ENCODE measurements around the gene ALDOC.
"Not testable (repeated sequence)": the region's sequence is repeated elsewhere in the genome, so short reads cannot be mapped to it uniquely, and the experiment has no call there.

Gene ALDOC

GRCh38 chr17:28576758-28577465, at the start of gene ALDOC:
Gene ALDOC (minus strand): TSS chr17:28576895. CDS start chr17:28575532, 1,363 bp downstream.
- peak; percentile 93 for DNase-seq (ENCODE audit: low read depth, low spot score)

- DNase-seq (ENCODE audit: low read depth, low spot score): no peak
These were observed 47.5 kb upstream of the ALDOC start for GRCh38 chr17:28624148-28624547.

- DNase-seq (ENCODE audit: low read depth, low spot score): no peak
These were observed 47.0 kb upstream of the ALDOC start for GRCh38 chr17:28623696-28624095.

- no peak for DNase-seq (ENCODE audit: low read depth, low spot score)
These were observed 45.5 kb upstream of the ALDOC start for GRCh38 chr17:28622186-28622585.

- no peak for DNase-seq (ENCODE audit: low read depth, low spot score)
These were observed 43.3 kb upstream of the ALDOC start for GRCh38 chr17:28620010-28620409.

- no peak for DNase-seq (ENCODE audit: low read depth, low spot score)
These were observed 41.8 kb upstream of the ALDOC start for GRCh38 chr17:28618464-28618863.

GRCh38 chr17:28616281-28616680, 39.6 kb upstream of the ALDOC start:
- no peak for DNase-seq (ENCODE audit: low read depth, low spot score)

- DNase-seq (ENCODE audit: low read depth, low spot score): no peak
These were observed 38.7 kb upstream of the ALDOC start for GRCh38 chr17:28615260-28615940.

- DNase-seq (ENCODE audit: low read depth, low spot score): no peak
These were observed 37.3 kb upstream of the ALDOC start, which contains the start of gene RSKR for GRCh38 chr17:28613931-28614381. Gene RSKR (minus strand): TSS chr17:28614185. CDS start chr17:28614161, 24 bp downstream.

GRCh38 chr17:28612936-28613872, 36.5 kb upstream of the ALDOC start:
- peak; percentile 19 for DNase-seq (ENCODE audit: low read depth, low spot score)

GRCh38 chr17:28612531-28612930, 35.8 kb upstream of the ALDOC start:
- DNase-seq (ENCODE audit: low read depth, low spot score): no peak

- no peak for DNase-seq (ENCODE audit: low read depth, low spot score)
These were observed 33.7 kb upstream of the ALDOC start for GRCh38 chr17:28610376-28610775.

- DNase-seq (ENCODE audit: low read depth, low spot score): not testable (repeated sequence)
These were observed 27.3 kb upstream of the ALDOC start for GRCh38 chr17:28604031-28604430.

GRCh38 chr17:28599311-28600184, 22.9 kb upstream of the ALDOC start:
- peak; percentile 22 for DNase-seq (ENCODE audit: low read depth, low spot score)

- peak; percentile 87 for DNase-seq (ENCODE audit: low read depth, low spot score)
These were observed 22.2 kb upstream of the ALDOC start, which contains the start of gene SPAG5 for GRCh38 chr17:28598799-28599310. Gene SPAG5 (minus strand): TSS chr17:28599025. CDS start chr17:28598946, 79 bp downstream.

- no peak for DNase-seq (ENCODE audit: low read depth, low spot score)
These were observed 21.7 kb upstream of the ALDOC start for GRCh38 chr17:28598389-28598788.

GRCh38 chr17:28597606-28598383, 21.1 kb upstream of the ALDOC start:
- no peak for DNase-seq (ENCODE audit: low read depth, low spot score)

- DNase-seq (ENCODE audit: low read depth, low spot score): no peak
These were observed 15.6 kb upstream of the ALDOC start for GRCh38 chr17:28592260-28592659.

- no peak for DNase-seq (ENCODE audit: low read depth, low spot score)
These were observed 9.2 kb upstream of the ALDOC start for GRCh38 chr17:28585851-28586250.

GRCh38 chr17:28584434-28584833, 7.7 kb upstream of the ALDOC start:
- DNase-seq (ENCODE audit: low read depth, low spot score): no peak
